LNCAP (cell line): ENCODE results near the gene RBPJL.

Experiments used
- TF ChIP-seq, protein P1 (sequence below): fragments of 450-650 bp; IDR thresholded peaks from 2 replicates; pipeline ENCODE4 v1.5.1; 2017; ENCODE audit warnings: mild to moderate bottlenecking

Gene RBPJL

DNA sequence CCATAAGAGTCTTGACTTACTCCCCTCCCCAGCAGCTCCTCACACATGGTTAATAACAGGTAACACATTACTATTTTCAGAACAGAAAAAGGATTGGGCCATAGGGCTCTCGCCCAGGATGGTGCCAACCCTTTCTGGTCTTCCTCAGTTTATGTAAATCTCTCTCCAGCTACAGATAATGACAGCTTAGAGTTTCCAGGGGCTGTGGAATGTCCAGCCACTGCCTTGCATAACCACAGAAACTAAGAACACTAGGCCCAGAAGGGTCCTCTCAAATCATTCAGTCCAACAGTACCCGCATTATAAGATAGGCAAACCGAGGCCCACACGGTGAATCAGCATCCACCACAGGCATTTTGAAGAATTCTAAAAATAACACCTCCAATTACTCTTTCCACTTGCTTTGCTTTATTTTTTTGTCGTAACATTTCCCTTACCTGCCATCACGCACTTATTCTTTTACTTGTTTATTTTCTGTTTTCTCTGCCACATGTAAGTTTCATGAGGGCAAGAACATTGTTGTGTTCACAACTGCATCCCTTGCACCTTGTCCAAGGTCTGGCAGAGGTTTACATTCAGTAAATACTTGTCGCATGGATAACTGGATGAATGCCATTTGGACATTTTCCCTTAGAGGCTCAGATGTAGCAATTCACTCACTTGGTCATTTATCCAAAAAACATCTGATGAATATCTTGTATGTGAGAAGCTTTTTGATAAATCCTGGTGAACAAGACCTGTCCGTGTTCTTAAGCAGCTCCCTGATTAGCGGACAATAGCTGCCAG is 48.0 kb downstream of the RBPJL start:
- TF ChIP-seq, protein P1, sequence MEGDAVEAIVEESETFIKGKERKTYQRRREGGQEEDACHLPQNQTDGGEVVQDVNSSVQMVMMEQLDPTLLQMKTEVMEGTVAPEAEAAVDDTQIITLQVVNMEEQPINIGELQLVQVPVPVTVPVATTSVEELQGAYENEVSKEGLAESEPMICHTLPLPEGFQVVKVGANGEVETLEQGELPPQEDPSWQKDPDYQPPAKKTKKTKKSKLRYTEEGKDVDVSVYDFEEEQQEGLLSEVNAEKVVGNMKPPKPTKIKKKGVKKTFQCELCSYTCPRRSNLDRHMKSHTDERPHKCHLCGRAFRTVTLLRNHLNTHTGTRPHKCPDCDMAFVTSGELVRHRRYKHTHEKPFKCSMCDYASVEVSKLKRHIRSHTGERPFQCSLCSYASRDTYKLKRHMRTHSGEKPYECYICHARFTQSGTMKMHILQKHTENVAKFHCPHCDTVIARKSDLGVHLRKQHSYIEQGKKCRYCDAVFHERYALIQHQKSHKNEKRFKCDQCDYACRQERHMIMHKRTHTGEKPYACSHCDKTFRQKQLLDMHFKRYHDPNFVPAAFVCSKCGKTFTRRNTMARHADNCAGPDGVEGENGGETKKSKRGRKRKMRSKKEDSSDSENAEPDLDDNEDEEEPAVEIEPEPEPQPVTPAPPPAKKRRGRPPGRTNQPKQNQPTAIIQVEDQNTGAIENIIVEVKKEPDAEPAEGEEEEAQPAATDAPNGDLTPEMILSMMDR, result no peak

DNA sequence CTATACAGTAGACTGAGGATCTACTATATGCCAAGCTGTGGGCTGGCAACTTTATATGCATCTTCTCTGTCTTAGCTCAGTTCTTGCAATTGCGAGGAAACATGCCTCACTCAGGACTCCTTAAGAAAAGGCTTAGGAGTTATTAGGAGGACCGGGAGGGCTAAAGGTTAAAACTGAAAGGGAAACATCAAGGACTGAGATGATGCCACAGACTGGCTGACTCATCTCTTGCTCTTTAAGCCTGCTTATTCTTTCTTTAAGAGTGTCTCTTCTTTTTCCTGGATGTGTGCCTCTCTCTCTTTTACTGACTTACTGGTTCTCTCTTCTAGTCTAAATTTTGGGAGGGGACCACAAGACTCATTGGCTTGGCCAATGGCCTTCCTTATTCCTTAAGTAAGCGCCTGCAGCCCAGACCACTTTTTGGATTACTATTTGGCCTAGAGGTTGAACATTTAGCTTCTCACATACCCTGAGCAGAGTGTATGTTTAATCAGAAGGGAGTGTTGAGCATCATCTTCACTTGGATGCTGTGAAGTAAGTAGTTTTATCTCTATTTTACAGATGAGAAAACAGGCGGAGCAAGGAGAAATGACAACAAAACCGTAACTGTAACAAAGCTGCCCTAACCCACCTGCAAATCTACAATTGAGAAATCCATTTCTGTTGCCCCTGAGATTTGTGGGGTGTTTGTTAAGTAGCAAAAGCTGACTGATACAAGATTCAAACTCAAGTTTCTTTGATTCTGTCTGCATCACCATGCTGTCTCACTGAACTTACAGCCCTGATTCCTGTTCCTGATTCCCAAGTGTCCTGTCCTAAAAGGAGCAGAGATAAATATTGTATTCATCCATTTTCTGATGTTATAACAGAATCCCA is 48.8 kb downstream of the RBPJL start:
- TF ChIP-seq, protein P1, result no peak

DNA sequence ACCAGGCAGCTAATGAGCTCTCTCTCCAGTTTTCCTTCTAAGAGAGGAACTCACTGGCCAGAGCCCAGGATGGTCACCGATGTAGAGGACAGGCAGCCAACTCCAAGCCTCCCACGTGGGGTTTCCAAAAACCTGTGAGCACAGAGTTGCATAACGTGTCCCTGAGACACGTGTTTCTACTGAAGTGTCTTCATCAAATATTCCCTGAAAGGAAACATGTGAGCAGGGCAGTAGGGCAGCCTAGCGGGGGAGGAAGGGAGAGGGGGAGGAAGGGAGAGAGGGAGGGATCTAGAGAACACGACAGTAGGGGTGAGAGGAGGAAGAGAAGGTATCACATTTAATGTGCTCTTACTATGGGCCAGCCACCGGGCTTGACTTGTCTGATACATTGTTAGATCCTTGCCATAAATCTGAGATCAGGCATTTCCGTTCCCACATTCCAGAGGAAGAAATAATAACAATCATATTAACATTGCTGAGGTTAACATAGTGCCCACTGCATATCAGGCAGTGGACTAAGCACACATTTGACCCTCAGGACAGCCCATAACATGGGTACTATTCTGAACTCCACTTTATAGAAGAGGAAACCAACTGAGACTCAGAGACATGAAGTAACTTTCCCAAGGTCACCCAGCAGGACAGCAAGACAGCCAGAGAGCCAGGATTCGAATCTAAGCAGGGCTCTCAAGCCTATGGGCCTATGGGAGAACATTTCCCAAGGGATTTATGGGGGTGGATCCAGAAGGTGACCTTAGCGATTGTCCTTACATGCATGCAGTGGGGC is 51.8 kb downstream of the RBPJL start:
- TF ChIP-seq, protein P1, result no peak

DNA sequence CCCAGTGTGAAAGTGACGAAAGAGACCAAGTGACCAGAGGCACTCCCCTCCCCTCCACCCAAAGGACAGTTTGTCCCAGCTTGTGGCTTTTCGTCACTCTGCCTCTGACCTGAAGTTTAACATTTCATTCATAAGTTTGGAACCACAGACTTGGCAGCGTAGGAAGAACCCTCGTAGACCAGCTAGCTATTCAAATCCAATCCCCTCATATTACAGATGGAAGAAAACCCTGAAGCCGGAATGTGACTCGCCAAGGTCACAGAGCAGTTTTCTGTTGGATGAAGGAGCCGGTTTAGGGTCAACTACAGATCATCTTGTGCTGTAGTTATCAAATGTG is 52.4 kb downstream of the RBPJL start:
- TF ChIP-seq, protein P1, result no peak

DNA sequence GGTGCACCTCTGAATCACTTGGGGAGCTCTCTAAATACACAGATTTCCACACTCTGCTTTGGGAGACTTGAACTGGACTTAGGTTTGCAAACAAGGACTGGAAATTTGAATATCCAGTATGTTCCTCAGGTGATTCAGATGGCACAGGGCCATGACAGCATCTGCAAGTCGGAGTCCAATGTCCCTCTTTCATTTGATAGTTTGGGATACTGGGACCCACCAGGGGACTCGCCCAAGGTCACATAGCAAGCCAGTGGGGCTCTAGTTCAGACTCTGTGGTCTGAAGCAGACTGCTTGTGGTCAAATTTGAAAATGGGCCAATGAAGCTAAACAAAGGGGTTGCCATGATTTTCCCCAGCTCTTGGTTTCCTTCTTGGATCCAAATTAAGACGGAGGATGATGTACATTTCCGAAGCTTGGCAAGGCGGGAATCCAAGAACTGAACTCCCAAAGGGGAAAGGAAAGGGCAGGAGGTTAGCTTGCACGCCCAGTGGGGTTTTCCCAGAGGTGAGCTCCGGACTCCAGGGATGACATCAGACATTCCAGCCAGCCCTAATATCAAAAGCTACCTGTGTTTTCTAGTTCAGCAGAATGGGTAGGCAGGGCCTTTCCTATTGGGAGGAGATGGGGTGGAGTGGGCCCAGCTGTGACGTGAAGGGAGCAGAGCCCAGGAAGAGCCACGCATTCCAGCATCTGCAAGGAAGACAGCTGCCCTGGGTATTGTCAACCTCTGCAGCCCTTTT is 52.9 kb downstream of the RBPJL start:
- TF ChIP-seq, protein P1, result no peak

DNA sequence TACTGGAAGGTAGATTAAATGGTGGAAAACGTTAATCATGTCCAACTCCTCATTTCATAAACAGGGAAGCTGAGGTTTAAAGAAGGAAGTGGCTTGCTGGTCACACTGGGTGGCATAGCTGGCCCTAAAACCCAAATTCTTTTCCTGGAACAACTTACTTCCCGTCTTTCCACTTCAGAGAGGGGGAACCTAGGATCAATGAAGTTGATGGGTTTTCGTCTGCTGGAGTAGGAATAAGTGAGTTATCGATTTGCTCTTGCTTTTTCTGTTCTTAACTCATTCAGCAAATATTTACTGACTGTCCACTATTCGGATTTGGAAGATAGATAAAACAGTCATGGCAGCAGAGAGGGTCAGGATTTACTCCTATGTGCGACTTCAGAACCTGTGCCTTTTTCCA is 55.2 kb downstream of the RBPJL start:
- TF ChIP-seq, protein P1, result no peak
